ENCODE measurements around the gene NTN5. TPM values are rescaled to one million over a fixed set of nuclear protein-coding genes. Genes with fewer than 3 reads are reported as not detected.
"Not testable (repeated sequence)": the region's sequence is repeated elsewhere in the genome, so short reads cannot be mapped to it uniquely, and the experiment has no call there.

Gene NTN5
- total RNA-seq, 1 donor from 2014 or later, result 1.8 TPM

- Mint-ChIP-seq H3K4me1 (ENCODE audit: low read depth, unreplicated experiment) (no peaks in the 10 kb centered on the region), H3K4me3 (ENCODE audit: unreplicated experiment) (peak overlapping the region; percentile 74), H3K27me3 (ENCODE audit: unreplicated experiment) (peaks cover 3% of the 10 kb centered on the region), H3K9me3 (ENCODE audit: unreplicated experiment) (no peaks in the 10 kb centered on the region), H3K36me3 (ENCODE audit: unreplicated experiment) (no peaks in the 10 kb centered on the region), H3K27ac (ENCODE audit: unreplicated experiment) (no peak overlapping the region)
- no peak for TF ChIP-seq CTCF (IDR thresholded peaks at IDR 0.05; ENCODE audit: partially characterized antibody, unreplicated experiment)
- DNase-seq, result no peak
These were observed 23.7 kb upstream of the NTN5 start for GRCh38 chr19:48696353-48697010.

DNA sequence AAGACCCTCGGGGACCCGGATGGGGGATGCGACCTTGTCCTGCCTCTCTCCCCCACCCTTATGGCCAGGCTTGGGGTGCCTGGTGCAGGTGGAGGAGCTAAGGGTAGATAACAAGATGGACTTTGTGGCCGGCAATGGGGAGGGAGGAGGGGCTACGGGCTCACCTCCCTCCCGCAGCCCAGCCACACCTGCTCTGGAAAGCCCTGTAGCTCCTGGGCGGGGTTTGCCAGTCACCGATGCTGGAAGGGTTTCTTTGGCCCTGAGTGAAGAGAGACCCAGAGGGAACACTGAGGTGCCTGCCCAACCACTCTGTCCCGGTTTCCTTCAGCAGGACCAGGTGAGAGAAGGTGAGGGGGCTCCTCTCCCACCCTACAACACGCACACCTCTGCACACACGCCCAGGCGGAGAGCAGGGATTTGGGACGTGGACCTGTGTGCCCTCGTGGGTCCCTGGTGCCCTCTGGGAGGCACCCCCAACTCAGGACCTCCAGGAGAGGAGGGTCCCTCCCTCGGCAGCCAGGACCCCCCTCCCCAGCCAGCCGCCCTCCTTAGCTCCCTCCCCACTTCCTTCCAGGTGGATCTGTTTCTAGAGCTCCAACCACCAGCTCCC lies 23.0 kb upstream of the NTN5 start, which contains the start of gene FUT2:
FUT2 (plus strand) TSS at position 229 of the 610 bp plus-strand sequence. CDS start 6,986 bp downstream, outside the sequence.
- H3K4me1 Mint-ChIP-seq (ENCODE audit: low read depth, unreplicated experiment), result no peaks in the 10 kb centered on the region
- DNase-seq, result no peak
- H3K4me3 Mint-ChIP-seq (ENCODE audit: unreplicated experiment), result peak within 1 kb of the TSS; percentile 74
- no peaks in the 10 kb centered on the region for H3K36me3 Mint-ChIP-seq (ENCODE audit: unreplicated experiment)
- TF ChIP-seq CTCF (IDR thresholded peaks at IDR 0.05; ENCODE audit: partially characterized antibody, unreplicated experiment), result no peak
- no peak within 1 kb of the TSS for H3K27ac Mint-ChIP-seq (ENCODE audit: unreplicated experiment)
- H3K27me3 Mint-ChIP-seq (ENCODE audit: unreplicated experiment), result peaks cover 3% of the 10 kb centered on the region
- no peaks in the 10 kb centered on the region for H3K9me3 Mint-ChIP-seq (ENCODE audit: unreplicated experiment)

- H3K9me3 Mint-ChIP-seq (ENCODE audit: unreplicated experiment); H3K27ac Mint-ChIP-seq (ENCODE audit: unreplicated experiment); H3K36me3 Mint-ChIP-seq (ENCODE audit: unreplicated experiment); H3K27me3 Mint-ChIP-seq (ENCODE audit: unreplicated experiment); DNase-seq; H3K4me3 Mint-ChIP-seq (ENCODE audit: unreplicated experiment); H3K4me1 Mint-ChIP-seq (ENCODE audit: low read depth, unreplicated experiment): not testable (repeated sequence)
These were observed 20.8 kb upstream of the NTN5 start for GRCh38 chr19:48693629-48694028.

DNA sequence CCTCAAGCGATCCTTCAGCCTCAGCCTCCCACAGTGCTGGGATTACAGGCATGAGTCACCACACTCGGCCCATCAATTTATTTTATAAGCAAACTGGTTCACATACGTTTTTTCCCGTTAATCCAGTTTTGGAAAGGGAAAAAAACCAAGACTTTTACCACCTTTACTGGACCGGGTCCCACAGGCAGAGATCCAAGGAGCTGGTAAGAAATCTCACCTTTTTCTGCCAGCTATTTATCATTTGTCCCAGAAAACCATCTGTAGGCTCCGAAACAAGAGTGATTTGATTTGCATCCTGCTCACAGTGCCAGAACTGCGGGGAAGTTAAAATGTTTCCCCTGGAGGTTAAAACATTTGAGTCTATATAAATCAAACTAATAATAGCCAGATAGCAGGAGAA lies 16.6 kb upstream of the NTN5 start:
- H3K27me3 Mint-ChIP-seq (ENCODE audit: unreplicated experiment), result peaks cover under 1% of the 10 kb centered on the region
- no peaks in the 10 kb centered on the region for H3K36me3 Mint-ChIP-seq (ENCODE audit: unreplicated experiment)
- no peak for DNase-seq
- TF ChIP-seq CTCF (IDR thresholded peaks at IDR 0.05; ENCODE audit: partially characterized antibody, unreplicated experiment), result no peak
- no peak overlapping the region for H3K4me3 Mint-ChIP-seq (ENCODE audit: unreplicated experiment)
- no peak overlapping the region for H3K27ac Mint-ChIP-seq (ENCODE audit: unreplicated experiment)
- no peaks in the 10 kb centered on the region for H3K9me3 Mint-ChIP-seq (ENCODE audit: unreplicated experiment)
- no peaks in the 10 kb centered on the region for H3K4me1 Mint-ChIP-seq (ENCODE audit: low read depth, unreplicated experiment)

GRCh38 chr19:48687776-48688175 lies 15.0 kb upstream of the NTN5 start:
- H3K27me3 Mint-ChIP-seq (ENCODE audit: unreplicated experiment), result peaks cover 1% of the 10 kb centered on the region
- H3K36me3 Mint-ChIP-seq (ENCODE audit: unreplicated experiment), result no peaks in the 10 kb centered on the region
- H3K4me3 Mint-ChIP-seq (ENCODE audit: unreplicated experiment), result no peak overlapping the region
- H3K27ac Mint-ChIP-seq (ENCODE audit: unreplicated experiment), result no peak overlapping the region
- H3K4me1 Mint-ChIP-seq (ENCODE audit: low read depth, unreplicated experiment), result no peaks in the 10 kb centered on the region
- no peak for DNase-seq
- no peak for TF ChIP-seq CTCF (IDR thresholded peaks at IDR 0.05; ENCODE audit: partially characterized antibody, unreplicated experiment)
- no peaks in the 10 kb centered on the region for H3K9me3 Mint-ChIP-seq (ENCODE audit: unreplicated experiment)

GRCh38 chr19:48686637-48687036 lies 13.8 kb upstream of the NTN5 start:
- not testable (repeated sequence) for H3K4me1 Mint-ChIP-seq (ENCODE audit: low read depth, unreplicated experiment); DNase-seq; H3K9me3 Mint-ChIP-seq (ENCODE audit: unreplicated experiment); H3K27ac Mint-ChIP-seq (ENCODE audit: unreplicated experiment); H3K27me3 Mint-ChIP-seq (ENCODE audit: unreplicated experiment); H3K36me3 Mint-ChIP-seq (ENCODE audit: unreplicated experiment); H3K4me3 Mint-ChIP-seq (ENCODE audit: unreplicated experiment)

Data from glutamatergic neuron (in vitro differentiated cells).